OCI-M2 (cell line): Measurements from ENCODE around the gene TRIM63.

Source experiments
- DNase-seq: peaks from one replicate; lab custom pipeline; 2025; ENCODE audit not compliant: unreplicated experiment; lab: John Stamatoyannopoulos, UW

TRIM63 gene

DNA sequence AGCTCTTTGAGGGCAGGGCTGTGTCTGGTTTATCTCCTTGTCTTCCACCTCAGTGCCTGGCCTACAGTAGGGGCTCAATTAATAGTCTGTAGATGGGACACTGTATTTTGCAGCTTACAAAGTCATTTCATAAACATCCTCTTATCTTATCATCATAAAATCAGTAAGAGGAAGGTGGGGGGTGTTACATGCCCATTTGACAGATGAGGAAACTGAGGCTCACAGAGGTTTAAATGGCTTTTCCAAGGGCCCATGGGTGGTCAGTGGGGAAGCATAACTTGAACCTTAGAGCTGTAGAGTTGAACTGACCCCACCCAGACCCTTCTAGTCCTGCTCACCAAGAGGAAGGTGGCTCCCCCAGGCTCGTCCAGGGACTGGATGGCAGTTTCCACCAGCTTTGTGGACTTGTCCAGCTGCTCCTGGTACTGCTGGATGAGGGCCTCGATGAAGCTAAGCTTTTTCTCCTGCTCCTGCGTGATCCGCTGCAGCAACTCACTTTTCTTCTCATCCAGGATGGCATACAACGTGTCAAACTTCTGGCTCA is 9.3 kb downstream of the TRIM63 start:
- DNase-seq = no peak

DNA sequence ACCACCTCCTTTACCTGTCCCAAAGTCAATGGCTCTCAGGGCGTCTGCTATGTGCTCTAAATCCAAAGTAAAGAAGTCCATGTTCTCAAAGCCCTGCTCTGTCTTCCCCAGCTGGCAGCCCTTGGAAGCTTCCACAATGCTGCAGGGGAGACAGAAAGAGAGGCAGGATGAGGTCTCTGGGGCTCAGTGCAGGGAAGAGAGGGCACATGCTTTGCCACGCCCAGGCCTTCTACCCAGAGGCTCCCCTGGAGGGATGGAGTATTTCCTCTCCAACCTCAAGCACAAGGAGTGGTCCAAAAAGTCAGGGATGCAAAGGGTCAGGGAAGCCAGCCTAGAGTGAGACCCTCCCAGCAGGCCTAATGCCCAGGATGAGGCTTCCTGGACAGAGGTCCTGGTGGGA is 10.2 kb downstream of the TRIM63 start:
- DNase-seq = no peak

DNA sequence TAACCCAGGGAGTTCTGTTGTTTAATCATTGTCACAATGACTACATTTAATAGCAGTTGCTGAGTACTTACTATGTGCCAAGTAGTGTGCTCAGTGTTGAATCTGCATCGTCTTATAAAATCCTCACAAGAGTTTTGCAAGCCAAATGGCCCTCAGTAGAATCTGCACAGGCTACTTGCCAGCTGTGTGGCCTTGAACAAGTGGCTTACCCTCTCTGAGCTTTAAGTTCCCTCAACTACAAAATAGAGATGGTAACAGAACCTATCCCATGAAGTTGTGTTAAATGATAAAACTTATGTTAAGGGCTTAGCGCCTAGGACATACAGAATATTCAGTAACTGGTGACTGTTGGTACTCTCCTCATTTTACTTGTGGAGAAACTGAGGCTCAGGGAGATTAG is 12.4 kb downstream of the TRIM63 start:
- DNase-seq = no peak

DNA sequence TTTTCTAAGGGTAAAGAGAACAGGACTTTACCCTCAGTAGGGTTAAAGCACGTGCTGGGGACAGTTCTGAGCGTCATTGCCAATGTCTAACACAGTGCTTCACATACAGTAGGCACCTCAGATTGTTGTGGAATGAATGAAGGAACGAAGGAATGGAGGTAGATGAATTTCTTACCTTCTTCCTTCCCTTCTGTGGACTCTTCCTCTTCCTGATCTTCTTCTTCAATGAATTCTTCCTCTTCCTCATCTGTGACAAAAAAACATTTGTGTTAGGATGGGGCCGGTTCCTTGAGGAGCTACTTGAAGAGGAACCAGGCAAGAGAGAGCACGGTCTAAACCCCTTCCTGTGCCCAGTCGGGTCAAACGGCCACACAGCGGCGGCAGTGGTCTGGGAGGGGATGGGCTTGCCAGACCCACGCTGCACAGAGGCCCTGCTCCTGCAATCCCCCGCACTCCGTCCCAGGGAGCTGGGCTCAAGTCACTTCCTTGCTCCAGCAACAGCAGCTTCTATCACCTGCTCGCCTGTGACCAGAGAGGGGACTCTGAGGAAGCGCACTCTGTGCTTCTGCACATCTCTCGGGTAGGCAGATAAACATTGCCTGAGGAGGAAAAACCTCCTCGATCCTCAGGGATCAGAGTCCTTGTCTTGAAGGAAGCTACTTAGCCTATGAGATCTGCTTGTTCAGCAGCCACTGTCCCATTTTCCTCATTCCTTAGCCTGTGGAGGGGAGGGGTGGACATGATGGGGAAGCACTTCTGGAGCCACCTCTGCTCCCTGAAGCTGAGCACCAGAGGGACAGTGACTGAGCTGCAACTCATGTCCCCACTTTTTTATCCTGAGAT is 13.5 kb downstream of the TRIM63 start:
- DNase-seq = no peak

DNA sequence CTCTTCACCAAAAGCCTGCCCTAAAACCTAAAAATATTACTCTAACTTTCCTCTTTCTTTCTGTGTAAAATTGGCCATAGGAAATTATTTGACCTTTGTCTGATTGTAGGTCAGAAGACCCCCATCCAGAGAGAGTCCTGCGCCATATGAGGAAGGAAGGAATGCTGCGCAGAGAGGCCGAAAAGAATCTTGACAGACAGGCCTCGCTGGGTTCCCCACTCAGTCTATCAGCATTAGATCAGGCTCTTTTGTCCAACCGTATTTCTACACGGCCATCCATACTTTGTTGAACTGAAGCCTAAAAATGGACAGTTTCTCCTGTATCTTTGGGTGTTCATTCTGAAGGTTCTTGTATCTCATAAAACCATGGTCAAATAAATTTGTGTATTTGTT is 17.2 kb downstream of the TRIM63 start:
- no peak for DNase-seq

DNA sequence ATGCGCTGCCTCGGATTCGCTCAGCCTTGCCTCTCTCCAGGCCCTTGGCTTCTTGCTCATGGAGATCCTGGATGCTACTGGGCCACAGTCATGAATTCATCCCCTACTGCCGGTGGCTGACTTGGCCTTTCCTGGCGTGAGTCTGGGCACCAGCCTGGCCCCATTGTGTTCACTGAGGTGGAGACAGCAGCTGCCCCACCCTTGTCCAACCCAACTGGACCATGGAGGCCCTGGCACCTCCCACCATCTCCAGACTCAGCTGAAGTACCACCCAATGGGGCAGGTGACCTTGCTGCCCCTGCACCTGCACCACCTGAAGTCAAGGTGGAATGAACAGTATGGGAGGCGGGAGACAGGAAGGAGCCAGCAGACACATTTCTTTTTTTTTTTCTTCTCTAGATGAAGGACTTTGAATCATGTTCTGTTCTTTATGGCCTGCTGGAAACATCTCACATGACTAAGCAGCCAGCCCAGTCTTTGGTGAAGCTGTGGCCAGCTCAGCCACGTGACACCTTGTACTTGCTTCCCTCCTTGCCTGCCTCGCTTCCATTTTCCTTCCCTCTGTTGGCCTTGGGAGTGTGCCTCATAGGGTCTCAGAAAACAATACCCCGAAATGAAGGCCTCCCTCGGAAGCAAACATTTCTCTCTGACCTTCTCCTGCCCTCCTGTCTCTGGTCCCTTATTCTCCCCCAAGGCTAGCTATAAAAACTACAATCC is 17.7 kb downstream of the TRIM63 start:
- no peak for DNase-seq

DNA sequence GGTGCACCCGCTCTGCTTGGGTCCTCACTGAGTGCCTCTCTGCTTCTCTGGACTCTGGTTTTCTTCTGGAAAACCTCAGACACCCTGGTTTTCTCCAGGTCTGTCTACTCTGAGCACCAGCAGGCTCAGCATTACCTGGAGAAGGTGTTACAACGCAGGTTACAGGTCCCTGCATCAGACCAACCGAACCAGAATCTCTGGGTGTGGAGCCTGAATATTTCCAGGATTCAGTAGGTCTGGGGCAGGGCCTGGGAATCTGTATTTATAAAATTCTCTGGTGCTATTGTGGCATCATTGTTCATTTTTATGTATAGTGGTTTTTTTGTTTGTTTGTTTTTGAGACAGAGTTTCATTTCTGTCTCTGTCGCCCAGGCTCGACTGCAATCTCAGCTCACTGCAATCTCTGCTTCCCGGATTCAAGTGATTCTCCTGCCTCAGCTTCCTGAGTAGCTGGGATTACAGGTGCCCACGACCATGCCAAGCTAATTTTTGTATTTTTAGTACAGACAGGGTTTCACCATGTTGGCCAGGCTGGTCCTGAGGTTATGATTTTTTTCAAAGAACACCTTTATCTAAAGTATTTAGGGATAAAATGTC is 20.1 kb downstream of the TRIM63 start:
- no peak for DNase-seq

DNA sequence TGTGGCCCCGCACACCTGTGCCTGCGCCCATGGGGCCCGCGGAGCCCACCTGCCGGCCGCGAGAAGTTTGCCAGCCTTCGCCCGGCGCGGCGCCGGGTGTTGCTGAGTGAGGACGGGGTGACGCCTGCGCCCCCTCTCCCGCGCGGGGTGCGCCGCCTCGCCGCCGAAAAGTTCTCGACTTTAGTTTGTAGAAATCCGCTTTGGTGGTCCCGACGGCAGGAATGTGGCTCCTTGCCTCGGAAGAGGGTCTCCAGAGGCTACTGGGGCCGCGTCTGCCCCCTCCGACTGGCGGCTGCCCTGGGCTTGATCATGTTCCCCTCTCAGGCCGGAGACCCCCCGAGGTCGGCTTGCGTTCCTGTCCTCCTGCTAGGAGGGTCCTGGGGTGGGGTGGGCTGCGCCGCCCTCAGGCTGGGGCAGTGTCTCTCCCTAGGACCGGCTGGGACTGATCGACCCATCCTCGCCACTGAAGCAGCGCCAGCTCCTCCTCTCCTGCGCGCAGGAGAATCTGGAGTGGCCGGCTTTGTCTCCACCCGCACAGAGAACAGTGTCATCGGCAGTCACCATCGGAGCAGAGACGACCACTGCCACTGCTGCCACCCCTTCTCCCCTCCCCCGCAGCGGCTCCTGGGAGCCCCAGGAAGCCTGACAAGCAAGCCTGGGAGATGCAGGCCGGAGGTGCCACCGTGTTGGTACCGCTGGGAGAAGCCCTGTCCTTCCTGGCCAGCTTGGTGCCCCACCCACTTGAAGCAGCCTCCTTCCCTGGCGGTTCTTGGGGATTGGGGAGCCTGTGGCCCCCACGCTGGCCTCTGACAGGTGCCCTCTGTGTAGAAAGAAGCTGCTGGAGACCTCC is 21.0 kb downstream of the TRIM63 start:
- DNase-seq = no peak

DNA sequence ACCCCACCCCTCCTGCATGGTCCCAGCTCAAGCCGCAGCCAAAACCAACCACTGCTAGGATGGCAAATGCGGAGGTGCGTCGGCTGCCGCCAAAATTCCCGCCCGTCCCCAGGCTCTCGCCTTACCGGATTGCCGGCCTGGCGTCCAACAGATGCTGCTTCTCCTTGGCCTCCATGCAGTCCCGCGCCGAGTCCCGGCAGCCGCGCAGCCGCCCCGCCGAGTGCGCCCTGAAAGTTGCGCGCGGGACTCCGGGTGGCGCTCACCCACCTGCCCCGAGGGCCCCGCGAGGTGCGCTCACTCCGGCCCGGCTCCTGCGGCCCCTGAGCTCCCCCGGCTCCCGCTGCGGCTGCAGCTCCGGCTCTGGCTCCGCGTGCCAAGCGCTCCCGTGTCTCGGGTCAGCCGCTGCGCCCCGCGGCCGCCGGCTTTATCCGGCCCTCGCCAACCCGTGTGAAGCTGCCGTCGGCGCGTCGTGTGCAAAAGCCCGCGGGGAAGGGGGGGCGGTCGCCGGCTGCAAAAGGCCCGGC is 21.6 kb downstream of the TRIM63 start, which contains the start of gene SLC30A2:
SLC30A2 (minus strand) TSS at position 397 of the 524 bp plus-strand sequence; CDS start at position 175, 222 bp downstream.
- DNase-seq = no peak

DNA sequence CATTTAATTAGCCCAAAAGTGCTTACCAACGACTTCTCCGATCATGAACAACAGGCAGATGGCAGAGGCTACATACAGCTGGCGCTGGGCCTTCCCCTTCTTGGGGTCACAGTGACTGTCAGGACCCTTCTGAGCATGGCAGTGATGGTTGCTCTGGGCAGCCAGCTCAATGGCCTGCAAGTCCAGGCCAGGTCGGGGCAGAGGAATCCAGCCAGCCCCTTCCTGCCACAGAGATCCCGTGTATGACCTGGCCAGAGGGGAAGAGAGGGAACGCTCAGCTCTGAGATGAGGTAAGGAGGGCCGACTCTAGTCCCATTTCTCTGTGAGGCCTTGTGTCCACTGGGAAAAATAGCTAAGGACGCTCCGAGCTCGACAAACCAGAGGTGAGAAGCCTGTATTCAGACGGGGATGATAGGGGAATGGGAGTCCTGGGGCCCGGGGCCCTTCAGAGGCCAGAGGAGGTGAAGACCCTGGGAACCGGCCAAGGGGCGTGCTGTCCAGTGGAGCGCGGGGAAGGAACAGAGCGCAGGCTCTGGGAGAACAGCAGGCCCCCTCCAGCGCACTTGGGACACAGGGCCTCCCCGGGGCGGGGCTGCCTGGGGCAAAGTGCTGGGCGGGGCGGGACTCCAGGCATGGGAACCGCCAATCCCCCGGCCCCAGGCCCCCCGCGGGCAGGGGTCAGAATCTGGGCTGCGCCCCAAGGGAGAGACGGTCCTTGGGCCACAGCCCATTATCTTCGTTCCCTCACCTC is 22.3 kb downstream of the TRIM63 start:
- DNase-seq = no peak

DNA sequence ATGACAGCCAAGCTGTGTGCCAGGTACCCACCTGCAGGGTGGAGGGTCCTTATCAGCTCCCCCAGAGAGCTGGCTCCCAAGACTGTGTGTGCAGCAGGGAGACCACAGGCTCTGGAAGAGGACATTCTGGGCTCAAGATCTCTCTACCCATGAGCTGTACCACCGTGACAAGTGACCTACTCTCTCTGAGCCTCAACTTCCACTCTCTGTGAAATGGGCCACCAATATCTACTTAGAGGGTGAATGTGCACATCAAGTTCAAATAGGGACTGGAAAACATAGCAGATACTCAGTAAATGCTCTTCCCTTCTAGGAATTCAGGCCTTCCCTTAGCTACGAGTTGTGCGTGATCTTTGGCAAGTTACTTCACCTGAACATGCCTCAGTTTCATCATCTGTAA is 23.0 kb downstream of the TRIM63 start:
- DNase-seq = no peak

DNA sequence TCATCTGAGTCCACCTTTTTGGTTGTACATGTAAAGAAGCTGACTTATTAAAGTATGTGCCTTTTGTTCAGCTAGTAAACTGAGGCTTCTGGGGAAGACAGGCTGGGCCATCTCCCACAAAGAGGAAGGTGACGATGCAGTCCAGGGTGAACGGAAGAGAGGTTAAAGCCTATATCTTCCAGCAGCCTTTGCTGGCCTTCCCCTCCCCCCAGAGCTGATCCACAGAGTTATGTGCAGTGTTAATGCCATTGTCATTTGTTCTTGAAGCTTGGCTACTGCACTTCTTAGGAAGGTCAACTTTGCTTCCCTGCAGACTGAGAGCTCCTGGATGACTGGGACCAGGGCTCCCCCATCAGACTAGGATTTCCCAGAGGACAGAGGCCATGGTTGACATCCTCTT is 23.7 kb downstream of the TRIM63 start:
- DNase-seq = no peak

DNA sequence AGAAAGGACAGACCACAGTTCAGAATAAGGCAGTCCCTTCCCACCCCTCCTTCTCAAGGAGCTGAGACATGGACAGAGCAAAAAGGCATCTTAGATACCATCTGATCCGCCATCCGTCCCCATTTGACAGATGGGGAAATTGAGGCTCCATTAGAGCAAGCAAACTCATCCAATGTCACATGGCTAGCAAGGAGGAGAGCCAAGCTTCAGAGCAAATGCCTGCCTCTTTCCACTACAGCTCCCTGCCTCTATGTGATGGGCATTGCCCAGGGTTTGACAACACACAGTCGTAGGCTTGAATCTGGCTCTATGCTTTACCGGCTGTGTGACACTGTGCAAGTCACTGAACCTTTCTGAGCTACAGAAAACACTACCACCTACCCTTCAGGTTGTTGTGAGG is 25.5 kb downstream of the TRIM63 start:
- no peak for DNase-seq

DNA sequence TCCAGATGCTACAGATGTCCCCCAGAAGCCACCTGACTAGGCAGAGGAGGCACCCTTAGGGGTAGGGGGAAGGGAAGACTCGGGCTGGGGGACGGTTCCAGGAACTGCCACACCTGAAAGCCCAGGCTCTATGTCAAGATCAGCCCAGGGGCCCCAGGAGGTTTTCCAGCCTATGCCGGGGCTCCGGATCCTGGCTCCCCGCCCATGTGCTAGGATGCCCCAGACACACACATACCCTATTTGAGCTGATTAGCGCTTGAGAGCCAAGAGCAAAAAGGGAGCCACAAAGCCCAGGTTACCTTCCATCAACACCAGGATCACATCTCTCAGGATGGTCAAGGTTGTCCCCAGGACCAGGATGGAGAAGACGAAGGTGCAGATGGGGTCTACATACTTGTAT is 26.0 kb downstream of the TRIM63 start:
- DNase-seq = no peak

DNA sequence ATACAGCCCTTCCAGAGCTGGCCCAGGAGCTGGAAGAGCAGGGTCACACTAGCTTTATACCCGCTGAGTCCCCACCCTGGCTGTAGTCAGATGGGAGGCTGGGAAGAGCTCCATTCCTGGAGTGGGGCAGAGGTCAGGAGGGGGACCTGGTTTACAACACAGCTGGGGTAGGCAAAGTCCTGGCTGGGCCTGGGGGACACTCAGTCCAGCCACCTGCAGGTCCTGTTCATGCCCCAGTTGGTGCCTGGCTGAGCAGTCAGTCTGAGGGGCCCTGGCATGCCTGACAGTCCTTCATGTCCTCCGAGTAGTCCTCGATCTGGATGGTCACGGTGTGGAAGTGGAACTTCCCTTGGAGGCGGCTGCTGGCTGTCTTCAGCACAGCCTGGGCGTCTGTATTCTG is 28.5 kb downstream of the TRIM63 start:
- no peak for DNase-seq

DNA sequence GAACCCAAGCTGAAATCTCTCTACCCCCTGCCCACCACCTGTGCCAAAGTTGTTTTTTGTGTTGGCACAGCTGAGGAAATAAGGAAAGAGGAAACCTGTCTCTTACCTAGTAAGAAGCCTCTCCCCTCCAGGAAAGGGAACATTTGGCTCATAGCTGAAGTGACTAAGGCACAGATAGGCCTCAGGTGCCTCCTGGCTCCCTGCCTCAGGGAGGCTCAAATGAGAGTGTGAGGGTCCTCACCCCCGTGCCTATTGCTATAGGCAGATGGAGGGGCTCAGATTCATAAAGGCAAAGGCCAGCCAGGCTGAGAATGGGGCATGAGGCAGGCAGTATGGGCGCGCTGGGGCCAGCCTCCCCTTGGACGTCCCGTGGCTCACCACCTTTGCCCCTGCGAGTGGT is 29.0 kb downstream of the TRIM63 start:
- DNase-seq = no peak

DNA sequence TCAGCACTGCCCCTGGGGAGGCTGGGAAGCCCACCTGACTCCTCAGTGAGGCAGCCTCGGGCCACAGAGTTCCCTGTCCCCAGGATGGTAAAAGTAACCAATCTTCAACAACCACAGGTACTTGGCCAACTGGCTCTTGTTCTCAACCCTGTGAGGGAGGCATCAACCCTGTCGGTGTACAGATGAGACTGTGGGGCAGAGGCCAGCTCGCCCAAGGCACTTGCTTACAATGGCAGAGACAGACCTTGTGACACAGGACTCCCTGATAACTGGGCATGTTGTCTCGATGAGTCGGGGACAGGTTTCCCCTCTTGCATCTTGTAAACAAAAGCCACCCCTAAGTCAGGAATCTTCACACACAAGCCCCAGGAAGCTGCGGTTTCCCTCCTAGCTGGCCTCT is 29.5 kb downstream of the TRIM63 start:
- DNase-seq = no peak

DNA sequence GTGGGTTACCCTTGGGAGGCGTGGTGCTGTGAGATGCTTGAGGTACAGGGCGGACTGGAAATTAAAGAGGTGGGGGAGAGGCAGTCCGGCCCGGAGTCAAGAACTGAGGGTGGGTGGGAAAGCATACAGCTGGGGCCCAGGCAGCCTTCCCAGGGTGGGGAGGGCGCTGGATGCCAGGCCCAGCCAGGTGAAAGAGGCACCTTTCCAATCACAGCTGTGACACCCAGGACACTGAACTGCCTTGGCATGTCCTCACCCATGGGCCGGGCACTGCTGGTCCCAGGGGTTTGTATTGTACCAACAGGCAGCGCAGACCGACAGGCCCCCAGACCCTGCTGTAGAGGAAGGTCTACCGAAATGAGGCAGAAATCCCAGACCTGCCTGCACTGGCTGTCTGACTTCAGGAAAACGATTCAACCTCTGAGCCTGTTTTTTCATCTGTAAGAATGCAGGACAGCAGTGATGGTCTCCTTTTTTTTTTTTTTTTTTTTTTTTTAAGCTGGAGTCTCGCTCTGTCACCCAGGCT is 30.6 kb downstream of the TRIM63 start:
- DNase-seq = no peak

DNA sequence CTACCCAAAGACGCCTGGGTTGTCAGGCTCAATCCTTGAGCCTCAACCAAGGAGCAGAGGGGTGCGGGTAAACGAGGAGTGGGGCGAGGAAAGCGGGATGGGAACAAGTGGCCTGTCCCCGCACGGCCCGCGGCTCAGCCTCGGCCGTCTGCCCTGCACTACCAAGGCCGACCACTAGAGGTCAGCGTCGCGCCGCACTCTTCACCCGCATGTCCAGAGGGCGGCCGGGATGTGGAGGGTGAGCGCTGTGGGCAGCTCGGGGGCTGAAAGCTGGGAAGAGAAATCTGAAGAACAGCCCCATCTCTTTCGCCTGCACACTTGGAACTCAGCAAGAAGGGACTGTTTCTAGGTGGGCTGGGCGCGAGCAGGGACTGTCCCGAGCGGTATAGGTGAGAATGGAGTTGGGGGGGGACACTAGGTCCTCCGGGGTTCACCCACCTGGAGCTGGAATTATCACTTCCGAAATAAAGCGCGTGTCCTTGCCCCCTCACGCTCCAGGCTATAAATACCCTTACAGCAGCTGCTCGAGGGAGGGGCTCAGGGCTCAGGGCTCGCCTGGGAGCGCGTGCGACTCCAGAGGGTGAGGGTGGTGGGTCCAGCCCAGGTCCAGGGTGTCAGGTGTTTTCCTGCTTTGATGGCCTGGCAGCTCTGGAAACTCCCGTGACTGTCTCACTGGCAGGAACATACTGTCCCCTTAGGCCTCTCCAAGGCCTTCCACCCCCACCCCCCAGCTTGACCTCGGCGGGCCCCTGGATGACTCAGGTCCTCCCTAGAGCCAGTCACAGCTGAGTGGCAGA is 31.3 kb downstream of the TRIM63 start:
- DNase-seq = peak; percentile 29
